Measurements from ENCODE around the gene SPAG5. TPM values are rescaled to one million over a fixed set of nuclear protein-coding genes. Genes with fewer than 3 reads are reported as not detected.

The SPAG5 gene
- total RNA-seq, 1 experiment from 2014 or later, result 219 TPM

GRCh38 chr17:28530250-28530649 is 68.6 kb downstream of the SPAG5 start:
- CTCF ChIA-PET, result no interaction called here
- Histone ChIP-seq H3K9me3 (ENCODE audit: low read depth, low read length, poor library complexity, severe bottlenecking) (no peaks in the 10 kb centered on the region), H3K4me3 (ENCODE audit: low read depth, low read length, poor library complexity, severe bottlenecking) (no peak overlapping the region), H3K27me3 (replicated peaks; ENCODE audit: insufficient read depth, low read depth, low read length, poor library complexity) (peaks cover 5% of the 10 kb centered on the region), H3K27ac (ENCODE audit: low read depth, low read length, poor library complexity, severe bottlenecking) (no peak overlapping the region), H3K36me3 (ENCODE audit: insufficient read depth, low read length, poor library complexity, severe bottlenecking) (no peaks in the 10 kb centered on the region), H3K4me1 (ENCODE audit: insufficient read depth, low read length, poor library complexity, severe bottlenecking) (no peaks in the 10 kb centered on the region)
- TF ChIP-seq, protein P1, sequence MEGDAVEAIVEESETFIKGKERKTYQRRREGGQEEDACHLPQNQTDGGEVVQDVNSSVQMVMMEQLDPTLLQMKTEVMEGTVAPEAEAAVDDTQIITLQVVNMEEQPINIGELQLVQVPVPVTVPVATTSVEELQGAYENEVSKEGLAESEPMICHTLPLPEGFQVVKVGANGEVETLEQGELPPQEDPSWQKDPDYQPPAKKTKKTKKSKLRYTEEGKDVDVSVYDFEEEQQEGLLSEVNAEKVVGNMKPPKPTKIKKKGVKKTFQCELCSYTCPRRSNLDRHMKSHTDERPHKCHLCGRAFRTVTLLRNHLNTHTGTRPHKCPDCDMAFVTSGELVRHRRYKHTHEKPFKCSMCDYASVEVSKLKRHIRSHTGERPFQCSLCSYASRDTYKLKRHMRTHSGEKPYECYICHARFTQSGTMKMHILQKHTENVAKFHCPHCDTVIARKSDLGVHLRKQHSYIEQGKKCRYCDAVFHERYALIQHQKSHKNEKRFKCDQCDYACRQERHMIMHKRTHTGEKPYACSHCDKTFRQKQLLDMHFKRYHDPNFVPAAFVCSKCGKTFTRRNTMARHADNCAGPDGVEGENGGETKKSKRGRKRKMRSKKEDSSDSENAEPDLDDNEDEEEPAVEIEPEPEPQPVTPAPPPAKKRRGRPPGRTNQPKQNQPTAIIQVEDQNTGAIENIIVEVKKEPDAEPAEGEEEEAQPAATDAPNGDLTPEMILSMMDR (conservative IDR thresholded peaks at IDR 0.05; ENCODE audit: low read depth, low read length), result no peak
- TF ChIP-seq EZH2 (IDR thresholded peaks at IDR 0.05; ENCODE audit: borderline replicate concordance, low read depth, low read length, poor library complexity, severe bottlenecking), result no peak
- intact Hi-C loops (cut with micrococcal nuclease; ENCODE audit: unreplicated experiment), result no loop called here
- no peak for DNase-seq (ENCODE audit: low spot score)
- BruUV-seq (replicated peaks), result no TSS peak
- POLR2A ChIA-PET (ENCODE audit: low non-redundant PET), result no interaction called here

DNA sequence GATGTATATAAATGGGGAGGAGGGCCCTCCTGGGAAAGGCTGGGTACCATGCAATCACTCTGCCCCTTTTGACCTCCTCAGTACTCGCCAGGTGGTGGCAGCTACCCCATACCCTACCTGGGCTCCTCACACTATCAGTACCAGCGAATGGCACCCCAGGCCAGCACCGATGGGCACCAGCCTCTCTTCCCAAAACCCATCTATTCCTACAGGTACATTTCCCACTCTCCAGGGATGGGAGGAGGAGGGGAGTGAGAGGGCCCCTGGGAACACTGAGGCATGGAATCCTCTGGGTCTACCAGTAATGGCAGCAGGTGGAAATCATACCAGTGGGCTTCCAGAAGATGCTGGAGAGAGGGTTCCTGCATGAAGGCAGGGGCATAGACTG is 69.8 kb downstream of the SPAG5 start:
- CTCF ChIA-PET, result no interaction called here

DNA sequence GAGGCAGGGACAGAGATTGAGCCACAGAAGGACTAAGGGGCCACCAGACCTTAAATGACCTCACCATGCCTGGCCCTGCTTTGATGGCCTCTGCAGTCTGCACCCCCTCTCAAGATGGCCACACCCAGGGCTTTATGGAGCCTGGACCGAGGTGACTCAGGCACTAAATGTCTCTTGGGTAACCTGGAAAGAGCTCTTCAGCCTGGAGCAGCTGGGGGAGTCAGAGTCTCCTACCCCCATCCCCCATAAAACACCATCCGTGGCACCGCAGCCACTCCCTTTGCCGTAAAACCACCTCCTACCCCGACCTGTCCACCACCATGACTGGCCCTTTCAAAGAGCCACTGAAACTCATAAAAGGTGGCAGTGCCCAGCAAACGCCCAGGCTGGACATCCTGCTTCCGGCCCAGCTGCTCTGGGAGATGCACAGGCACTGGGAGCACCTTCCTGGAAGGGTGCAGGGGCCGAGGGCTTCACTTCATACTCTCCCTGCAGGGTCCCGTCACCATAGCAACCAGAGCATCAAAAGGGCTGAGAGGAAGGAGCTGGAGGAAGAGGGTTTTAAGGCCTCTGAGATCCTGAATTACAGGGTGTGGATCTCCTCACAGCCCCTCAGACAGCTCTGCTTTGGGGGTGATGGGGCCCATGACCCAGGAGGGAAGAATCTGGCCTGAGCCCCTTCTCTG is 70.4 kb downstream of the SPAG5 start:
- intact Hi-C loops (cut with micrococcal nuclease; ENCODE audit: unreplicated experiment), result no loop called here
- POLR2A ChIA-PET (ENCODE audit: low non-redundant PET), result no interaction called here
- Histone ChIP-seq H3K36me3 (ENCODE audit: insufficient read depth, low read length, poor library complexity, severe bottlenecking) (no peaks in the 10 kb centered on the region), H3K27me3 (replicated peaks; ENCODE audit: insufficient read depth, low read depth, low read length, poor library complexity) (peaks cover 5% of the 10 kb centered on the region), H3K27ac (ENCODE audit: low read depth, low read length, poor library complexity, severe bottlenecking) (no peak overlapping the region), H3K4me1 (ENCODE audit: insufficient read depth, low read length, poor library complexity, severe bottlenecking) (no peaks in the 10 kb centered on the region), H3K4me3 (ENCODE audit: low read depth, low read length, poor library complexity, severe bottlenecking) (no peak overlapping the region), H3K9me3 (ENCODE audit: low read depth, low read length, poor library complexity, severe bottlenecking) (no peaks in the 10 kb centered on the region)
- BruUV-seq (replicated peaks), result no TSS peak
- CTCF ChIA-PET, result no interaction called here
- TF ChIP-seq, protein P1 (conservative IDR thresholded peaks at IDR 0.05; ENCODE audit: low read depth, low read length), result no peak
- no peak for TF ChIP-seq EZH2 (IDR thresholded peaks at IDR 0.05; ENCODE audit: borderline replicate concordance, low read depth, low read length, poor library complexity, severe bottlenecking)
- no peak for DNase-seq (ENCODE audit: low spot score)

More for the DNA sequence above, 69.8 kb downstream of the SPAG5 start:
- intact Hi-C loops (cut with micrococcal nuclease; ENCODE audit: unreplicated experiment), result no loop called here
- Histone ChIP-seq H3K4me3 (ENCODE audit: low read depth, low read length, poor library complexity, severe bottlenecking) (no peak overlapping the region), H3K27me3 (replicated peaks; ENCODE audit: insufficient read depth, low read depth, low read length, poor library complexity) (peaks cover 5% of the 10 kb centered on the region), H3K27ac (ENCODE audit: low read depth, low read length, poor library complexity, severe bottlenecking) (no peak overlapping the region), H3K4me1 (ENCODE audit: insufficient read depth, low read length, poor library complexity, severe bottlenecking) (no peaks in the 10 kb centered on the region), H3K36me3 (ENCODE audit: insufficient read depth, low read length, poor library complexity, severe bottlenecking) (no peaks in the 10 kb centered on the region), H3K9me3 (ENCODE audit: low read depth, low read length, poor library complexity, severe bottlenecking) (no peaks in the 10 kb centered on the region)
- TF ChIP-seq, protein P1 (conservative IDR thresholded peaks at IDR 0.05; ENCODE audit: low read depth, low read length), result no peak
- TF ChIP-seq EZH2 (IDR thresholded peaks at IDR 0.05; ENCODE audit: borderline replicate concordance, low read depth, low read length, poor library complexity, severe bottlenecking), result no peak
- BruUV-seq (replicated peaks), result no TSS peak
- POLR2A ChIA-PET (ENCODE audit: low non-redundant PET), result no interaction called here
- no peak for DNase-seq (ENCODE audit: low spot score)

All from A673 (cell line).